HG02852 (cell line): ENCODE results near the gene THBS1.
A peak's percentile ranks its signal among the peaks of the same experiment; 100 is the strongest.

Experiments used
- ATAC-seq: cut with Tn5 transposase; IDR thresholded peaks from one replicate; pipeline ENCODE4 v1.9.1; 2021; ENCODE audit warnings: mild to moderate bottlenecking, moderate library complexity; ENCODE audit not compliant: unreplicated experiment

THBS1 gene

GRCh38 chr15:39580485-39581241 is at the start of gene THBS1:
THBS1 (plus strand) TSS chr15:39581079; CDS start chr15:39581858, 779 bp downstream.
- ATAC-seq = peak; percentile 10

GRCh38 chr15:39534996-39535395 is 45.9 kb upstream of the THBS1 start:
- ATAC-seq = no peak

- no peak for ATAC-seq
Measured at GRCh38 chr15:39535466-39535865, 45.4 kb upstream of the THBS1 start.

- ATAC-seq = no peak
Measured at GRCh38 chr15:39538936-39539335, 41.9 kb upstream of the THBS1 start.

GRCh38 chr15:39539466-39539865 is 41.4 kb upstream of the THBS1 start:
- ATAC-seq = no peak

GRCh38 chr15:39539973-39540558 is 40.8 kb upstream of the THBS1 start:
- ATAC-seq = no peak

- ATAC-seq = no peak
Measured at GRCh38 chr15:39542385-39543065, 38.4 kb upstream of the THBS1 start.

GRCh38 chr15:39543651-39544050 is 37.2 kb upstream of the THBS1 start:
- ATAC-seq = no peak

- ATAC-seq = no peak
Measured at GRCh38 chr15:39546842-39547241, 34.0 kb upstream of the THBS1 start.

GRCh38 chr15:39548561-39548960 is 32.3 kb upstream of the THBS1 start:
- ATAC-seq = no peak

- ATAC-seq = no peak
Measured at GRCh38 chr15:39549912-39550311, 31.0 kb upstream of the THBS1 start.

GRCh38 chr15:39551476-39551875 is 29.4 kb upstream of the THBS1 start:
- ATAC-seq = no peak

GRCh38 chr15:39552556-39552955 is 28.3 kb upstream of the THBS1 start:
- no peak for ATAC-seq

GRCh38 chr15:39553947-39554693 is 26.8 kb upstream of the THBS1 start:
- ATAC-seq = no peak

- ATAC-seq = no peak
Measured at GRCh38 chr15:39554746-39555387, 26.0 kb upstream of the THBS1 start.

- ATAC-seq = no peak
Measured at GRCh38 chr15:39555885-39556284, 25.0 kb upstream of the THBS1 start.

GRCh38 chr15:39556461-39556860 is 24.4 kb upstream of the THBS1 start:
- no peak for ATAC-seq

GRCh38 chr15:39558421-39558820 is 22.5 kb upstream of the THBS1 start:
- ATAC-seq = no peak

- no peak for ATAC-seq
Measured at GRCh38 chr15:39564972-39565665, 15.8 kb upstream of the THBS1 start.

- ATAC-seq = no peak
Measured at GRCh38 chr15:39565851-39566250, 15.0 kb upstream of the THBS1 start.
